GM12878 (cell line): ENCODE results near the gene IL17B. TPM values are rescaled to one million over a fixed set of nuclear protein-coding genes. Genes with fewer than 3 reads are reported as not detected.

Experiments used
- ATAC-seq: fragments of 200-7000 bp; cut with Tn5 transposase; 3 replicates; pipeline ENCODE4 v1.9.1; 2020; ENCODE audit warnings: mild to moderate bottlenecking, moderate library complexity
- BruUV-seq: library from RNA; stranded (reverse); fragments of 400-500 nt; replicated peaks from 2 replicates; lab custom pipeline; 2021; lab: Mats Ljungman, UMichigan
- CTCF ChIA-PET: fragments of 300-600 bp; sonication (Branson Sonifier 250); formaldehyde crosslinking; extraction: SDS; loops from one replicate; lab custom pipeline; 2021; ENCODE audit warnings: inconsistent platforms; lab: Yijun Ruan, JAX
- POLR2A ChIA-PET: fragments of 350-600 bp; formaldehyde crosslinking; extraction: SDS; loops from one replicate; lab custom pipeline; 2021; ENCODE audit warnings: inconsistent platforms; lab: Charles Lee
- RAD21 ChIA-PET: fragments of 300-600 bp; sonication (Branson Sonifier 250); formaldehyde crosslinking; loops from one replicate; lab custom pipeline; 2023; ENCODE audit warnings: antibody characterized with exemption; ENCODE audit not compliant: unreplicated experiment; lab: Charles Lee
- SMC1A ChIA-PET: fragments of 300-600 bp; sonication (Branson Sonifier 250); formaldehyde crosslinking; loops from one replicate; lab custom pipeline; 2023; ENCODE audit not compliant: unreplicated experiment, uncharacterized antibody; lab: Charles Lee
- DNase-seq: peaks from one replicate; pipeline ENCODE4 v3.0.0-alpha.2; 2011; ENCODE audit warnings: low read depth, low spot score
- FAIRE-seq: peaks from 3 replicates; lab custom pipeline; 2011; peaks lifted over from hg19 to GRCh38; lab: Jason Lieb, UNC
- H2AFZ ChIP-seq: 2 replicates; pipeline ENCODE4 v1.6.0; 2011; ENCODE audit warnings: low read depth, low read length, control low read depth; ENCODE audit not compliant: control insufficient read depth
- H3K27ac ChIP-seq: 2 replicates; pipeline ENCODE4 v1.5.1; 2011; ENCODE audit warnings: control low read depth; ENCODE audit not compliant: control insufficient read depth, insufficient read depth
- H3K27me3 ChIP-seq, 2 experiments: replicated peaks in 1 of 2; 2 replicates each; pipeline versions ENCODE4 v1.6.0 to v1.6.1; 2011; ENCODE audit warnings: low read length in 1 of 2; ENCODE audit not compliant: control insufficient read depth in 2 of 2, insufficient read depth in 2 of 2
- H3K36me3 ChIP-seq, 2 experiments: 2 replicates each; pipeline ENCODE4 v1.5.1; 2011; ENCODE audit warnings: low read length in 1 of 2; ENCODE audit not compliant: control insufficient read depth in 2 of 2, insufficient read depth in 2 of 2
- H3K4me1 ChIP-seq: 2 replicates; pipeline ENCODE4 v1.6.1; 2011; ENCODE audit warnings: mild to moderate bottlenecking, low read length, moderate library complexity, mixed read lengths; ENCODE audit not compliant: control insufficient read depth, insufficient read depth
- H3K4me2 ChIP-seq: 2 replicates; pipeline ENCODE4 v1.6.0; 2011; ENCODE audit warnings: control low read depth; ENCODE audit not compliant: control insufficient read depth, insufficient read depth
- H3K4me3 ChIP-seq: fragments of 200-600 bp; sonication (generic); 2 replicates; pipeline ENCODE4 v1.5.1; 2016
- H3K79me2 ChIP-seq: 2 replicates; pipeline ENCODE4 v1.6.0; 2011; ENCODE audit warnings: low read length; ENCODE audit not compliant: control insufficient read depth, insufficient read depth
- H3K9ac ChIP-seq: 2 replicates; pipeline ENCODE4 v1.8.0; 2011; ENCODE audit warnings: low read length, control low read depth, mixed read lengths; ENCODE audit not compliant: control insufficient read depth, insufficient read depth
- H3K9me3 ChIP-seq: replicated peaks from 3 replicates; pipeline ENCODE4 v1.5.1; 2011; ENCODE audit warnings: mild to moderate bottlenecking, low read length; ENCODE audit not compliant: control insufficient read depth, insufficient read depth
- H4K20me1 ChIP-seq: 2 replicates; pipeline ENCODE4 v1.6.0; 2011; ENCODE audit not compliant: control insufficient read depth, insufficient read depth
- E4F1 ChIP-seq: fragments of 450-650 bp; IDR thresholded peaks from 2 replicates; pipeline ENCODE4 v1.6.1; 2018; ENCODE audit warnings: borderline replicate concordance, mild to moderate bottlenecking; ENCODE audit not compliant: partially characterized antibody
- NFIC ChIP-seq: IDR thresholded peaks from 2 replicates; pipeline ENCODE4 v1.6.1; 2012; ENCODE audit warnings: low read depth, mild to moderate bottlenecking, inconsistent platforms, low read length, moderate library complexity
- SPI1 ChIP-seq: IDR thresholded peaks from 2 replicates; pipeline ENCODE4 v1.6.1; 2011; ENCODE audit warnings: low read depth, mild to moderate bottlenecking, low read length, moderate library complexity, borderline replicate concordance; ENCODE audit not compliant: insufficient read depth
- WGBS: methylation state at CpG from one replicate; pipeline ENCODE4 v1.1.6; 2016; ENCODE audit warnings: low lambda C conversion rate; ENCODE audit not compliant: insufficient replicate concordance, insufficient coverage; ENCODE audit errors: missing lambda C conversion rate; 5-methylcytosine and 5-hydroxymethylcytosine counted together
- in situ Hi-C: fragments of 300-500 bp; cut with MboI; formaldehyde crosslinking; loops from 9 replicates; pipeline ENCODE4 v1.14.3; 2018; ENCODE audit warnings: mixed read lengths
- intact Hi-C: fragments of 100-400 bp; cut with micrococcal nuclease; formaldehyde crosslinking; loops from one replicate; pipeline ENCODE4 v1.14.2; 2022; ENCODE audit not compliant: unreplicated experiment
- polyA plus RNA-seq, 11 experiments: library from polyadenylated mRNA; depleted of rRNA in 4 of 11; unstranded in 6 of 11; stranded (reverse) in 5 of 11; fragments of >200 nt; fragmentation: Nextera tagmentation in 4 of 11; fragmentation: Illumina TruSeq in 1 of 11; extraction: Ambion mirVana in 4 of 11; extraction: Trizol in 1 of 11; gene quantifications; 1 replicate in 1 of 11; 2 replicates in 10 of 11; pipeline versions ENCODE4 v1.2.1 to v1.2.3, GENCODE V29; 2011 to 2016; ENCODE audit warnings: inconsistent platforms in 2 of 11, missing spikeins in 2 of 11, low read depth in 1 of 11
- total RNA-seq, 4 experiments: library from RNA; depleted of rRNA in 3 of 4; stranded (reverse); fragments of >200 nt in 3 of 4; fragmentation: Illumina TruSeq in 1 of 4; extraction: Trizol in 1 of 4; gene quantifications; 2 replicates each; pipeline versions ENCODE4 v1.2.1 to v1.2.3, GENCODE V29; 2013 to 2021

The IL17B gene
- total and polyA plus RNA-seq, 10 of the 15 experiments (the other 5 are each of a cell fraction or from before 2014, with no cell fraction given) = not detected

- no peak overlapping the region for H3K9ac ChIP-seq
- no peak overlapping the region for H2AFZ ChIP-seq
- H3K36me3 ChIP-seq = no peaks in the 10 kb centered on the region
- intact Hi-C loops (no loop called here), in situ Hi-C loops (no loop called here)
- no peaks in the 10 kb centered on the region; the same call in 2 of the 3 replicates for H3K9me3 ChIP-seq
- H3K27me3 ChIP-seq = no peaks in the 10 kb centered on the region
- H3K27ac ChIP-seq = no peak overlapping the region
- ChIA-PET CTCF (interaction anchor here (1.7 to 1.9 kb wide), 2 partner anchors 10 to 56 kb away, joined by 4 to 11 read pairs; no protein-coding TSS in a partner anchor), SMC1A (interaction anchor here (0.7 to 2.1 kb wide), 6 partner anchors 8 to 193 kb away, joined by 3 to 9 read pairs (median 3); no protein-coding TSS in a partner anchor), RAD21 (interaction anchor here (1.1 to 1.5 kb wide), 2 partner anchors 10 to 15 kb away, joined by 3 read pairs; no protein-coding TSS in a partner anchor), POLR2A (interaction anchor here (2.1 kb wide), 1 partner anchor 10 kb away, joined by 5 read pairs; no protein-coding TSS in a partner anchor)
- TF ChIP-seq SPI1 (0 out of 2 replicates have a peak, but pooled peaks have one; percentile 11), NFIC (no peak), E4F1 (no peak)
- no peak for FAIRE-seq
- no peak overlapping the region for H3K4me3 ChIP-seq
- no TSS peak for BruUV-seq
- ATAC-seq = no peak
- H3K4me1 ChIP-seq = 0 out of 2 replicates have a peak, but pooled peaks cover 2% of the 10 kb centered on the region
- H3K4me2 ChIP-seq = no peak overlapping the region
- WGBS = 20% methylated on average over 10 of the region's 10 CpGs
- no peaks in the 10 kb centered on the region for H4K20me1 ChIP-seq
- no peaks in the 10 kb centered on the region for H3K79me2 ChIP-seq
- DNase-seq = no peak
These were observed 45.6 kb upstream of the IL17B start for GRCh38 chr5:149424371-149425315.
